SK-N-SH treated with all-trans-retinoic acid at 6 μM for 48 hours (cell line): ENCODE measurements around the gene KRTAP15-1.

Experiments
- ATAC-seq: fragments of 200-7000 bp; cut with Tn5 transposase; 3 replicates; pipeline ENCODE4 v1.9.1; 2020; ENCODE audit warnings: mild to moderate bottlenecking, moderate library complexity
- ARNTL ChIP-seq: fragments of 450-650 bp; formaldehyde crosslinking; IDR thresholded peaks from 2 replicates; pipeline ENCODE4 v1.5.0; 2020; ENCODE audit warnings: low read depth, mild to moderate bottlenecking, moderate library complexity, borderline replicate concordance
- BACH2 ChIP-seq: fragments of 250-450 bp; sonication (Bioruptor Pico); IDR thresholded peaks from 2 replicates; pipeline ENCODE4 v1.9.0; 2021; ENCODE audit warnings: mild to moderate bottlenecking, borderline replicate concordance
- CREB5 ChIP-seq: fragments of 250-450 bp; sonication (Bioruptor Pico); IDR thresholded peaks from 2 replicates; pipeline ENCODE4 v1.5.1; 2020; ENCODE audit warnings: low read depth, mild to moderate bottlenecking, moderate library complexity
- CSDC2 ChIP-seq: fragments of 250-450 bp; sonication (Bioruptor Pico); IDR thresholded peaks from 2 replicates; pipeline ENCODE4 v1.5.0; 2020; ENCODE audit warnings: mild to moderate bottlenecking, moderate library complexity
- CSRNP3 ChIP-seq: fragments of 250-450 bp; sonication (Bioruptor Pico); IDR thresholded peaks from 2 replicates; pipeline ENCODE4 v1.5.1; 2021; ENCODE audit warnings: mild to moderate bottlenecking, moderate library complexity
- ESRRG ChIP-seq: fragments of 250-450 bp; sonication (Bioruptor Pico); IDR thresholded peaks from 2 replicates; pipeline ENCODE4 v1.6.1; 2021; ENCODE audit warnings: mild to moderate bottlenecking
- GLIS3 ChIP-seq: fragments of 250-450 bp; sonication (Bioruptor Pico); IDR thresholded peaks from 2 replicates; pipeline ENCODE4 v1.5.0; 2020; ENCODE audit warnings: mild to moderate bottlenecking, moderate library complexity
- ISL1 ChIP-seq: fragments of 250-450 bp; sonication (Bioruptor Pico); IDR thresholded peaks from 2 replicates; pipeline ENCODE4 v2.1.2; 2022; ENCODE audit warnings: mild to moderate bottlenecking, moderate library complexity
- OSR1 ChIP-seq: fragments of 250-450 bp; sonication (Bioruptor Pico); IDR thresholded peaks from 2 replicates; pipeline ENCODE4 v1.8.0; 2022; ENCODE audit warnings: moderate library complexity, mild to moderate bottlenecking, inconsistent platforms
- PATZ1 ChIP-seq: fragments of 250-450 bp; sonication (Bioruptor Pico); IDR thresholded peaks from 2 replicates; pipeline ENCODE4 v1.8.0; 2020; ENCODE audit warnings: mild to moderate bottlenecking, moderate library complexity, borderline replicate concordance
- POU6F1 ChIP-seq: fragments of 250-450 bp; sonication (Bioruptor Pico); IDR thresholded peaks from 2 replicates; pipeline ENCODE4 v1.8.0; 2021; ENCODE audit warnings: low read depth, mild to moderate bottlenecking, moderate library complexity, borderline replicate concordance
- PPARA ChIP-seq: fragments of 250-450 bp; sonication (Bioruptor Pico); IDR thresholded peaks from 2 replicates; pipeline ENCODE4 v1.5.0; 2020; ENCODE audit warnings: mild to moderate bottlenecking, borderline replicate concordance
- RARB ChIP-seq: fragments of 250-450 bp; sonication (Bioruptor Pico); IDR thresholded peaks from 2 replicates; pipeline ENCODE4 v1.8.0; 2021; ENCODE audit warnings: mild to moderate bottlenecking, moderate library complexity
- SNAI2 ChIP-seq: fragments of 250-450 bp; sonication (Bioruptor Pico); IDR thresholded peaks from 2 replicates; pipeline ENCODE4 v1.5.0; 2020; ENCODE audit warnings: mild to moderate bottlenecking, moderate library complexity
- TCF4 ChIP-seq: fragments of 250-450 bp; sonication (Bioruptor Pico); IDR thresholded peaks from 2 replicates; pipeline ENCODE4 v1.8.0; 2021; ENCODE audit warnings: mild to moderate bottlenecking, moderate library complexity, borderline replicate concordance
- TOX ChIP-seq: fragments of 250-450 bp; sonication (Bioruptor Pico); IDR thresholded peaks from 2 replicates; pipeline ENCODE4 v1.8.0; 2021; ENCODE audit warnings: mild to moderate bottlenecking, moderate library complexity, borderline replicate concordance
- TSHZ2 ChIP-seq: fragments of 250-450 bp; sonication (Bioruptor Pico); IDR thresholded peaks from 2 replicates; pipeline ENCODE4 v1.5.0; 2020; ENCODE audit warnings: mild to moderate bottlenecking, moderate library complexity
- ZFP3 ChIP-seq: fragments of 250-450 bp; sonication (Bioruptor Pico); IDR thresholded peaks from 2 replicates; pipeline ENCODE4 v1.5.0; 2020; ENCODE audit warnings: mild to moderate bottlenecking, moderate library complexity
- ZFP30 ChIP-seq: fragments of 450-650 bp; formaldehyde crosslinking; IDR thresholded peaks from 2 replicates; pipeline ENCODE4 v1.5.0; 2022; ENCODE audit warnings: mild to moderate bottlenecking, moderate library complexity
- ZNF565 ChIP-seq: fragments of 450-650 bp; formaldehyde crosslinking; conservative IDR thresholded peaks from 2 replicates; pipeline ENCODE4 v1.5.0; 2020; ENCODE audit warnings: low read depth, mild to moderate bottlenecking, moderate library complexity
- ZNF70 ChIP-seq: fragments of 450-650 bp; formaldehyde crosslinking; IDR thresholded peaks from 2 replicates; pipeline ENCODE4 v1.5.0; 2020; ENCODE audit warnings: mild to moderate bottlenecking, moderate library complexity
- ZNF8 ChIP-seq: fragments of 450-650 bp; formaldehyde crosslinking; IDR thresholded peaks from 2 replicates; pipeline ENCODE4 v1.5.0; 2020; ENCODE audit warnings: mild to moderate bottlenecking, moderate library complexity

The KRTAP15-1 gene

GRCh38 chr21:30437010-30437565 lies 3.0 kb upstream of the KRTAP15-1 start (continued):
- TF ChIP-seq TCF4 (CRISPR knock-in tag) (no peak), ZNF70 (CRISPR knock-in tag) (no peak), ZFP3 (CRISPR knock-in tag) (no peak), ZNF565 (CRISPR knock-in tag) (no peak)
- TF ChIP-seq, all 23 proteins: peak for 0

- TF ChIP-seq POU6F1 (CRISPR knock-in tag) (no peak), TOX (CRISPR knock-in tag) (no peak), ESRRG (no peak), SNAI2 (CRISPR knock-in tag) (no peak), OSR1 (CRISPR knock-in tag) (no peak), ISL1 (no peak), GLIS3 (no peak), ZNF70 (CRISPR knock-in tag) (no peak), ARNTL (CRISPR knock-in tag) (no peak), PPARA (CRISPR knock-in tag) (no peak), ZNF565 (CRISPR knock-in tag) (no peak), ZNF8 (CRISPR knock-in tag) (no peak), TCF4 (CRISPR knock-in tag) (no peak), CSRNP3 (no peak), BACH2 (CRISPR knock-in tag) (no peak), ZFP3 (CRISPR knock-in tag) (no peak), CSDC2 (no peak), TSHZ2 (CRISPR knock-in tag) (no peak)
- no peak for ATAC-seq
These were observed 3.2 kb downstream of the KRTAP15-1 start for GRCh38 chr21:30443226-30443625.

- no peak for ATAC-seq
- TF ChIP-seq GLIS3 (no peak), PATZ1 (CRISPR knock-in tag) (no peak), TCF4 (CRISPR knock-in tag) (no peak), TOX (CRISPR knock-in tag) (no peak), RARB (CRISPR knock-in tag) (no peak), CREB5 (CRISPR knock-in tag) (no peak), ZNF70 (CRISPR knock-in tag) (no peak), CSRNP3 (no peak), POU6F1 (CRISPR knock-in tag) (no peak), OSR1 (CRISPR knock-in tag) (no peak), ESRRG (no peak), ZFP30 (CRISPR knock-in tag) (no peak), ARNTL (CRISPR knock-in tag) (no peak), CSDC2 (no peak), ISL1 (no peak)
These were observed 4.1 kb downstream of the KRTAP15-1 start for GRCh38 chr21:30444204-30444603.
